ENCODE results near the gene NACAD.

DNA sequence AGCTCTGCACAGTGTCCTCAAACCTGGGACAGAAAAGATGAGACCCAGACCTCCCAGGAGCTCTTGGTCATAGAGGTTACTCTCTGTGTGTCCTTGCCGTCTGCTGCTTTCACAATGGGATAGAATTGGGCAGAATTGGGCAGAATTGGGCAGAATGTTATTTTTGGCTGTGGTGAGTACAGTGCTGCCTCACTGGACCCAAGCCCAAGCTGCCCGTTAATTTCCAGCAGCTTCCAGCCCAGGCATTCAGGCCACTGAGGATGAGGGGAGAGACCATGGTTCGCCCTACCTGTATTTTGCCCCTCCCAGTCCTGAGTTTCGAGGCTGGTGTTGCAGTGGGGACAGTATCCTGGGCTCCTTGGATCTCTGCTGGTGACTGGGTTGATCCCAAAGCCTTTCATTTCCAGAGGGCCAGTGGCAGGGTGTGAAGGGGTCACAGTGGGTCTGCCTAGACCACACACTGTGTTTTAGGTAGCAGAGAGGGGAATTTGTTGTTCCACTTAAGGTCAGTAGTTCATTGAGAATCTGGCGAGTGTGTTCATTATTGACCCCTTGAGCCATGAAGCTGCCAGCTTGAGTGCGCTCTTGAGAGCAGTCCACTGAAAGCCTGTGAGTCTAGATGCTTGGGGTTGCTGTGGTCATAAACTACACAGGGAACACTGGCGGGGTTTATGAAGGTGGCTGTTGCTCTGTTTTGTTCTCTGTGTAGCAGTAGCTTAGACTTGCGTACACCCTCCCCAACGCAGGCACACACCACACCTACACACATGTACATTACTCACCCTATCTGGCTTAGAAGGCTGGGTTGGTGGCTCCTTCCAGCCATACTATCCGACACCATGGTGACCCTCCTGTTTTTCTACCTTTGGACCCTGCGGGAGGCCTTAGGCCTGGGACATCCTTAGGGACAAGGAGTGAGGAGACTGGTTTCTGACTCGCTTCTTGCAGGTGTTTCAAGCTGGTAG is 23.5 kb downstream of the NACAD start:
- TF ChIP-seq, protein P1, sequence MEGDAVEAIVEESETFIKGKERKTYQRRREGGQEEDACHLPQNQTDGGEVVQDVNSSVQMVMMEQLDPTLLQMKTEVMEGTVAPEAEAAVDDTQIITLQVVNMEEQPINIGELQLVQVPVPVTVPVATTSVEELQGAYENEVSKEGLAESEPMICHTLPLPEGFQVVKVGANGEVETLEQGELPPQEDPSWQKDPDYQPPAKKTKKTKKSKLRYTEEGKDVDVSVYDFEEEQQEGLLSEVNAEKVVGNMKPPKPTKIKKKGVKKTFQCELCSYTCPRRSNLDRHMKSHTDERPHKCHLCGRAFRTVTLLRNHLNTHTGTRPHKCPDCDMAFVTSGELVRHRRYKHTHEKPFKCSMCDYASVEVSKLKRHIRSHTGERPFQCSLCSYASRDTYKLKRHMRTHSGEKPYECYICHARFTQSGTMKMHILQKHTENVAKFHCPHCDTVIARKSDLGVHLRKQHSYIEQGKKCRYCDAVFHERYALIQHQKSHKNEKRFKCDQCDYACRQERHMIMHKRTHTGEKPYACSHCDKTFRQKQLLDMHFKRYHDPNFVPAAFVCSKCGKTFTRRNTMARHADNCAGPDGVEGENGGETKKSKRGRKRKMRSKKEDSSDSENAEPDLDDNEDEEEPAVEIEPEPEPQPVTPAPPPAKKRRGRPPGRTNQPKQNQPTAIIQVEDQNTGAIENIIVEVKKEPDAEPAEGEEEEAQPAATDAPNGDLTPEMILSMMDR (IDR thresholded peaks at IDR 0.05; ENCODE audit: poor library complexity), result no peak
- TF ChIP-seq EZH2 (IDR thresholded peaks at IDR 0.05; ENCODE audit: borderline replicate concordance) (no peak), EZH2phosphoT487 (IDR thresholded peaks at IDR 0.05; ENCODE audit: low read depth, severe bottlenecking, unreplicated experiment) (no peak)
